22Rv1 (cell line): ENCODE data around the gene TERF2IP.

Experiments used
- H3K27ac ChIP-seq: fragments of 450-650 bp; 2 replicates; pipeline ENCODE4 v1.5.1; 2017
- ZFX ChIP-seq: fragments of 450-650 bp; IDR thresholded peaks from 2 replicates; pipeline ENCODE4 v1.6.1; 2017; ENCODE audit warnings: antibody characterized with exemption, borderline replicate concordance
- TF ChIP-seq, protein P1 (sequence below): fragments of 450-650 bp; IDR thresholded peaks from 2 replicates; pipeline ENCODE4 v1.5.1; 2017; ENCODE audit warnings: mild to moderate bottlenecking

The TERF2IP gene, protein sequence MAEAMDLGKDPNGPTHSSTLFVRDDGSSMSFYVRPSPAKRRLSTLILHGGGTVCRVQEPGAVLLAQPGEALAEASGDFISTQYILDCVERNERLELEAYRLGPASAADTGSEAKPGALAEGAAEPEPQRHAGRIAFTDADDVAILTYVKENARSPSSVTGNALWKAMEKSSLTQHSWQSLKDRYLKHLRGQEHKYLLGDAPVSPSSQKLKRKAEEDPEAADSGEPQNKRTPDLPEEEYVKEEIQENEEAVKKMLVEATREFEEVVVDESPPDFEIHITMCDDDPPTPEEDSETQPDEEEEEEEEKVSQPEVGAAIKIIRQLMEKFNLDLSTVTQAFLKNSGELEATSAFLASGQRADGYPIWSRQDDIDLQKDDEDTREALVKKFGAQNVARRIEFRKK

GRCh38 chr16:75647492-75648264 lies at the start of gene TERF2IP, which contains the start of gene KARS1:
TSS of gene TERF2IP (plus strand) at chr16:75647773. CDS start at chr16:75647883, 110 bp downstream.
TSS of gene KARS1 (minus strand) at chr16:75647665. CDS start at chr16:75647639, 26 bp downstream.
- TF ChIP-seq, protein P1, sequence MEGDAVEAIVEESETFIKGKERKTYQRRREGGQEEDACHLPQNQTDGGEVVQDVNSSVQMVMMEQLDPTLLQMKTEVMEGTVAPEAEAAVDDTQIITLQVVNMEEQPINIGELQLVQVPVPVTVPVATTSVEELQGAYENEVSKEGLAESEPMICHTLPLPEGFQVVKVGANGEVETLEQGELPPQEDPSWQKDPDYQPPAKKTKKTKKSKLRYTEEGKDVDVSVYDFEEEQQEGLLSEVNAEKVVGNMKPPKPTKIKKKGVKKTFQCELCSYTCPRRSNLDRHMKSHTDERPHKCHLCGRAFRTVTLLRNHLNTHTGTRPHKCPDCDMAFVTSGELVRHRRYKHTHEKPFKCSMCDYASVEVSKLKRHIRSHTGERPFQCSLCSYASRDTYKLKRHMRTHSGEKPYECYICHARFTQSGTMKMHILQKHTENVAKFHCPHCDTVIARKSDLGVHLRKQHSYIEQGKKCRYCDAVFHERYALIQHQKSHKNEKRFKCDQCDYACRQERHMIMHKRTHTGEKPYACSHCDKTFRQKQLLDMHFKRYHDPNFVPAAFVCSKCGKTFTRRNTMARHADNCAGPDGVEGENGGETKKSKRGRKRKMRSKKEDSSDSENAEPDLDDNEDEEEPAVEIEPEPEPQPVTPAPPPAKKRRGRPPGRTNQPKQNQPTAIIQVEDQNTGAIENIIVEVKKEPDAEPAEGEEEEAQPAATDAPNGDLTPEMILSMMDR: no peak
- no peak for TF ChIP-seq ZFX

GRCh38 chr16:75599452-75600277 lies 47.9 kb upstream of the TERF2IP start:
- TF ChIP-seq ZFX: no peak
- TF ChIP-seq, protein P1: no peak

More at GRCh38 chr16:75647492-75648264, at the start of gene TERF2IP, which contains the start of gene KARS1:
- peak within 1 kb of the TSS; percentile 95 for H3K27ac ChIP-seq

GRCh38 chr16:75603241-75603640 lies 44.3 kb upstream of the TERF2IP start:
- TF ChIP-seq, protein P1: no peak
- H3K27ac ChIP-seq: no peak overlapping the region

More at GRCh38 chr16:75599452-75600277, 47.9 kb upstream of the TERF2IP start:
- peak overlapping the region; percentile 73 for H3K27ac ChIP-seq

DNA sequence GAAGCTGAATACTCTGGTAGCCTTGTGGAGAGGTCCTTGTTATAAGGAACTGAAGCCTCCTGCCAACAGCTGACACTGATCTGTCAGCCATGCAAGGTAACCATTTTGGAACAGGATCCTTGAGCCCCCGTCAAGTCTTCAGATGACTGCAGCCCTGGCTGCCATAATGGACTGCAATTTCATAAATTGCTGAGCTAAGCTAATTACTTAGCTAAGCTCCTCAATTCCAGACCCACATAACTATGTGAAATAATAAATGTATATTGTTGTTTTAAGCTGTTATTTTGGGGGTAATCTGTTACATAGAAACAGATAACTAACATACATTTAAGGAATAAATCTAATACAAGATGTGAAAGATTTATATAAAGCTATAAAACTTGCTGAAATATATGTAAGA lies 41.1 kb upstream of the TERF2IP start:
- TF ChIP-seq ZFX: no peak
- TF ChIP-seq, protein P1: no peak
- no peak overlapping the region for H3K27ac ChIP-seq

- H3K27ac ChIP-seq: no peak overlapping the region
- TF ChIP-seq, protein P1: no peak
- no peak for TF ChIP-seq ZFX
Measured at GRCh38 chr16:75614066-75614897, 33.3 kb upstream of the TERF2IP start.

DNA sequence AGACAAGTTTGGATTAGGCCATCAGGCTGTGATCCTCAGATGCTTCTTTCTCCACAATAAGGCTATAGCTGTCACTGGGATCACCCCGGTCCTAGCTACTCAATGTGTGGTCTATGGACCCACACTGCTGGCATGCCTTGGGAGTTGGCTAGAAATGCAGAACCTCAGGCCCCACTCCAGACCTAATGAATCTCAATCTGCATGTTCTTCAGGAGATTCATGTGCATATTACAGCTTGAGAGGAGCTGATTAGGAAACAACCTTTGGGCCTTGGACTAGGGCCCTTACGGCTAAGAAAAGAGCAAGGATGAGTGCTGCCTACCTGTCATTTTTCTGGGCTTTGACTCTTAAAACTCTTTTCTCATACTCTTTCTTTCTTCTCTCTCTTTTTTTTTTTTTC lies 32.0 kb upstream of the TERF2IP start:
- H3K27ac ChIP-seq: no peak overlapping the region
- TF ChIP-seq, protein P1: no peak
- TF ChIP-seq ZFX: no peak
